ENCODE results near the gene TFDP2.

DNA sequence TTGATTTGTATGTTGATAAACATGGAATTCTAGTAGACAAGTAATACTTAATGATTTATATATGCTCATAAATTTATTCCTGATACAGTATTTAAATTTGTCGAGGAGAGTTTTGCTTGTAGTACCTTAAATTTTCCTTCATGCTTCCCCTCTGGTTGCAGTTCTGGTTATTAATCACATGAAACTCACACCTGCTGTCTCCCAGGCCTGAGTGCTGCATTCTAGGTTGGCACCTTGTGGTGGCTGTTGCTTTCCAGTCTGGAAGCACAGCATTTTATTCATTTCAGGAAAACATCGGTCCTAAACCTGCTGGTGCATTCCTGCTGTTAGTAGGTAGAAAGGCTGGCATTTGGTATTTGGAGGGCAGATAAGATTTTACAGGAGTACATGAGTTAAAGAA lies 228.0 kb downstream of the TFDP2 start:
- TF ChIP-seq EP300 (IDR thresholded peaks at IDR 0.05; ENCODE audit: borderline replicate concordance) (no peak), TAF1 (IDR thresholded peaks at IDR 0.05; ENCODE audit: low read depth) (no peak), TEAD4 (IDR thresholded peaks at IDR 0.05) (no peak), YY1 (IDR thresholded peaks at IDR 0.05; ENCODE audit: low read depth) (no peak), TCF12 (IDR thresholded peaks at IDR 0.05; ENCODE audit: low read depth) (no peak), FOXM1 (IDR thresholded peaks at IDR 0.05; ENCODE audit: borderline replicate concordance, low read depth) (no peak), CREB1 (IDR thresholded peaks at IDR 0.05; ENCODE audit: low read depth) (no peak), CEBPB (IDR thresholded peaks at IDR 0.05) (no peak), NFIC (IDR thresholded peaks at IDR 0.05) (no peak), ZBTB7A (IDR thresholded peaks at IDR 0.05; ENCODE audit: low read depth) (no peak), RAD21 (IDR thresholded peaks at IDR 0.05; ENCODE audit: low read depth) (no peak)
- TF ChIP-seq, protein P1, sequence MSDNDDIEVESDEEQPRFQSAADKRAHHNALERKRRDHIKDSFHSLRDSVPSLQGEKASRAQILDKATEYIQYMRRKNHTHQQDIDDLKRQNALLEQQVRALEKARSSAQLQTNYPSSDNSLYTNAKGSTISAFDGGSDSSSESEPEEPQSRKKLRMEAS (IDR thresholded peaks at IDR 0.05), result no peak
